Central memory CD4-positive, alpha-beta T cell (primary cell): Measurements from ENCODE around the gene LCNL1.
"Not testable (repeated sequence)": the region's sequence is repeated elsewhere in the genome, so short reads cannot be mapped to it uniquely, and the experiment has no call there.

Experiments
- DNase-seq: peaks from one replicate; pipeline ENCODE4 v3.0.0; 2022

Gene LCNL1

DNA sequence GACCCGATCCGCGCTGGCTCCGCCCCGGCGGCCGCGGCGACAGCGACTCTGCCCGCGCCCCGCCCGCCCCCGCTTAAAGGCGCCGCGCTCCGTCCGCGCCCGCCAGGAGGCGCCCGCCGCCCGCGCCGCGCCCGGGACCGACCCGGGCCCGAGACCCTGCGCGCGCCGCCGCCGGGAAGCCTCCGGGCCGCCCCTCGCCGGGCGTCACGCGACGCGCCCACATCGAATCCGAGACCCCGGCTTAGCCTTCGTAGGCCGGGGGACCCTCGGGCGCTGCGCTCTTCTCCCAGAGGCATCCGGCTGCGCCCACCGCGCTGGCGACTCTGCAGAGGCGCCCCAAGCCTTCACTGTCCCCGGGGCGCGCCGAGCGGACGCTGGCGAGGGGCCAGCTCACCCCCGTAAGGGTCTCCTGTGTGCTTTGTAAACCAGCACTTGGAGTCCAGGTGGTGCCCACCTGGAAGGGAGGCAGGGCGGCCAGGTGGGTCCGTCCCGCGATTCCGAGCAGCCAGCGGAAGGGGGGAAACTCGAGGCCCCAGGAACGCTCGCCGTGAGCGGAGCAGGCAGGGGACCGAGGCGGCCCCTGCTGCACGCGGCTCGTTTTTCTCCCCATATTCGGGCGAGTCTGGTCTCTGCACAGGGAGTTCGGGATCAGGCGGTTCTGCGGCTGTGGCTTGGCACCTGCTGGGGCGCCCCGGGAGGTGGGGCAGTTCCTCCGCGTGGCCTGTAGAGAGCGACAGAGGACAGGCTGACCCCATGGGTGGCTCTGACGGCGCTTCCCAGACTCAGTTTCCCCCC, 45.7 kb downstream of the LCNL1 start:
- peak; percentile 64 for DNase-seq

DNA sequence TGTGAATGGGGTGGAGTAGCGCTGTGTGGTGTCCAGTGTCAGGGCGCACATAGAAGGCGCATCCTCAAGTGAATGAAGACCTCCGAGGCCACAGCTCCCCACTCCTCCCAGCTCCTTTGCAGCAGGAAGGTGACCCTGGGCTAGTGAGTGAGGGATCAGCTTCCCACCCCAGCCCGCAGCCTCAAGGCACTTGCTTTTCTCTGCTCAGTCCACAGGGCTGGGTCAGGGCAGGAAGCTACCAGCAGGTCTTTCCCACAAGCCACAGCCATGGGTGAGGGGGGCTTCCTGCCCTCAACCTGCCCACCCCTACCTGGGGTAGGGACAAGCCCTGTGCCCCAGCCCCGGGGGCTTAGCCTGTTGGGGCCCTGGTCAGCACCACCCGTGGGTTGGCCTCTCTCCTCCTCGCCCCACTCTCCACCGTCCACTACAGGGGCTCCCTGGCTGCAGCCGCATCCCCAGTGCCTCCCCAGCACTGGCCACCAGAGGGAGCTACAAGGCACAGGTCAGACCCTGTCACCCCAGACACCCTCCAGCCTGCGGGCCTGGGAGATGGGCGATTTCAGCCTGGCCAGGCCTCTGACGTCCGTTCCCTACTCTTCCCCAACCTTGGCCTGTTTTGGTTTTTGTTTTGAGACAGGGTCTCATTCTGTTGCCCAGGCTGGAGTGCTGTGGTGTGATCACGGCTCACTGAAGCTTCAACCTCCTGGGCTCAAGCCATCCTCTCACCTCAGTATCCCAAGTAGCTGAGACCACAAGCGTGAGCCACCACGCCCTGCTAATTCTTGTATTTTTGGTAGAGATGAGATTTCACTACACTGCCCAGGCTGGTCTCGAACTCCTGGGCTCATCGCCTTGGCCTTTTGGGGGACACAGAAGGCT, 46.5 kb downstream of the LCNL1 start:
- peak; percentile 56 for DNase-seq

- DNase-seq, result no peak
Observed at GRCh38 chr9:137030006-137030405, 47.2 kb downstream of the LCNL1 start.

DNA sequence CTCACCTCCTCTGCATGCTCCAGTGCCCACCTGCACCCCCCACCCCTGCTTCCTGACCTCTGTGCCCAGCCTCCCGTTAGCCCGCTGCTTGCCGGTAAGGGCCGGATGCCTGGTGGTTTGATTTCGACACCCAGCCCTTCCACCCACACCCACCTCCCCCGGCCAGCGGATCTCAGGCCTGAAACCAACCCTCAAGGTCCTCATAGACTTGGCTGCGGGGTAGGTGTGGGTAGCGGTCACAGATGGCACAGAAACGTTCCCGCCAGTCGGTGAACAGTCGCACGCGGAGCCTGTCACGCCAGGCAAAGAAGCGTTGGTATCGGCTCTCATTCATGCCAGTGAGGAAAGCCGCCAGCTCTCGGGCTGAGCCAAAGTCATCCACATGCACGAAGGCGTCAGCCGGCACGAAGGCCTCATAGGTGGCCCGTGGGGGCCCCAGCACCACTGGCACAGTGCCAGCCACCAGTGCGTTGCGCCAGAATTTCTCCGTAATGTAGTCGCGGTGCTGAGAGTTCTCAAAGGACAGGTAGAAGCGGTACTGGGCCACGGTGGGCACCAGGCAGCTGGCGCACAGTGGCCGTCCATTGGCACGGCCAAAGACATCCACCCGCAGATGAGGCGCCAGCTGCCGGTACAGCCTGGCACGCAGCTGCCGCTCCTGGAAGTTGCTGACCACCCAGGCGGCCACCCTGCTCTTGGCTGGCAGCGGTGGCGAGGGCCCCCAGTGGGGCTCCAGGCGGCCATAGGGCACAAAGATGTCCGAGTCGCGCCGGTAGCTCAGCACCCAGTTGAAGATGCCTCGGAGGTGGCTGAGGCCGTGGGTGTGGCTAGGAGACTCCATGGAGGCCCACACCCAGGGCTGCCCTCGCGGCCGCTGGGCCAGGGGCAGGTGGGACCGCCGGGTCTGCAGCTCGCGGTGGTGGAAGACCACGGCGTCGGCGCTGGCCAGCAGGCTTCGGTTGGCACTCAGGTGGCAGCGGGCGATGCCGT, 48.0 kb downstream of the LCNL1 start:
- DNase-seq, result no peak

GRCh38 chr9:137031904-137032640, 49.3 kb downstream of the LCNL1 start, which contains the start of gene FUT7:
Gene FUT7, minus strand, starts transcription at chr9:137032088. Its CDS starts 97 bp downstream, at chr9:137031991.
- DNase-seq, result peak; percentile 35

DNA sequence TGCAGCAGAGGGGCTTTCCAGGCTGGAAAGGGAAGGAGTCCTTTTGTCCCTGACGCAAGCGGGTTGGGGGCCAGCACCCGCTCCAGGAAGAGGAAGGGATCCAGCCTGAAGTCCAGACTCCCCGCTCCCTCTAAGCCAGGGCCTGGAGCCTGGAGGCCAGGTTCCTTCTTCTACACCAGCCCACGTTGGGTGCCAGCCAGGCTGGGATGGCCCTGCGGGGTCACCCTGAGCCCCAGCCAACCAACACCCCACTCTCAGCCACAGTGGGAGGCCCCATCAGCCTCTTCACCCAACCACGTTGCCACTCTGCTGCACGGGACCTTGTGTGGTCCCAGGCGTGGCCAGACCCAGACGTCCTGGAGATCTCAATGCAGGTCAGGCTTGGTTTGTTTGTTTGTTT, 50.1 kb downstream of the LCNL1 start:
- peak; percentile 35 for DNase-seq

DNA sequence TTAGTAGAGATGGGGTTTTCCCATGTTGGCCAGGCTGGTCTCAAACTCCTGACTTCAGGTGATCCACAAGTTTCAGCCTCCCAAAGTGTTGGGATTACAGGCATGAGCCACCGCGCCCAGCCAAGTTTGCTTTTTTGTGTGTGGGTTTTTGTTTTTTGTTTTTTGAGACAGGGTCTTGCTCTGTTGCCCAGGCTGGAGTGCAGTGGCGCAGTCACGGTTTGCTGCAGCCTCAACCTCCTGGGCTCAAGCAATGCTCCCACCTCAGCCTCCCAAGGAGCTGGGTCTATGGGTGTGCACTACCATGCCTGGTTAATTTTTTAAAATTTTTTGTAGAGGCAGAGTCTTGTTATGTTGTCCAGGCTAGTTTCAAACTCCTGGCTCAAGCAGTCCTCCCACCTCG, 50.7 kb downstream of the LCNL1 start:
- not testable (repeated sequence) for DNase-seq

DNA sequence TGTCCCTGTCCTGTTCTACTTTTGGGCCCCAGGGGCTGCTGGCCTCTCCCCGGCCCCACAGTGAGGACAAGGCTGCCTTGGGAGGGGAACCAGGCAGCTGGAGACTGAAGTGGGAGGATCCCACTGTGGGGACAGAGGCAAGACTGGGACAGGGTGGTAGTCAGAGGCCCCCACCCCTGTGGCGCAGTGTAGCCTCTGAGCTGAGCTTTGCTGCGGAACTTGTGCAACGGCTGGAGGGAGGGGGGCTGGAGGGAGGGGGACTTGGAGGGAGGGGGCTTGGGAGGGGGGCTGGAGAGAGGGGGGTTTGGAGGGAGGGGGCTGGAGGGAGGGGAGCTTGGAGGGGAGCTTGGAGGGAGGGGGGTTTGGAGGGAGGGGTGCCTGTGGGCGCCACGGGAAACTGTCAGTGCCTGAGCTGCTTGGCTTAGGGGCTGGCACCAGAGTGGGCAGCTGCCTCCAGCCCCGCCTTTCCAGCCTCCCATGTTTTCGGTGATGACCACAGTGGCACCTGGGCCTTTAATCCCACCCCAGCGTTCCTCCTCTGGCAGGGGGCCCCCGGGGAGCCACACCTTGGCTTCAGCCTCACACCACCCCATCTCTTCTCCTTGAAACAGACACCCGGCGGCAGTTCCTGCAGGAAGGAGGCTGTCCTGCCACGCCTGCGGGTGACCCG, 51.4 kb downstream of the LCNL1 start:
- no peak for DNase-seq

DNA sequence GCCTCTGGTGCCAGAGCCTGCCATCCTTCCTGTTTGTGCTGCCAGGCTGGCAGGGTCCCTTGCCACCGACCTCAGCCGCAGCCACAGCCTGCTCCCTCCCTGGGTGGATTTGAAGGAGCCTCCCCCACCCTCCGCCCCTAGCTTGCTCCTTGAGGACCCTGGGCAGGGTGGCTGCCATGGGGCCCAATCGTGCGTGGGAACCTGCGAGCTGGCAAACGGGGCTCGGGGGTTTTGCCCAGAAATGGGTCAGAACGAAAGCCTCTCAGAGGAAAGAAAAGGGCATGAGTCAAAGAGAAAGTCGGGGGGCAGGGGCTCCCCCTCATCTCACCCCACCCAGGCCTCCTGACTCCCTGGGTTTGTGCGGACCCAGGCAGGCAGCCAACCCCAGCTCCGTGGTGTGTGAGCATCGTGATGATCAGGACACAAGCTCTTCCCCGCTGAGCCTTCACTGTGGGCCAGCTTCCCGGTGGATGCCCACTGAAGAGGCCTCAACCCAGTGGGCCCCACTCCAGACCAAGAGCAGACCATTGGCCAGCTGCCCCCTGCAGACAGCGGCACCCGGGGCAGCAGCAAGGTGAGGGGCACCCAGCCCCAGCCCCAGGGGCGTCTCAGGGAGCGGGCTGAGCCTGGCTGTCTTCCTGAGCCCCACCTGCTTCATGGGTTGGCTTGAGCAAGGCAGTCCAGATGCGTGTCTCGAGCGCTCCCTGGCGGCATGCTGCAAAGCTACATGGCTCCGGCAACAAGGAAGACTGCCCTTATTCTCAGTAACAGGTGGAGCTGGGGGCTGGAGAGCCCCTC, 52.1 kb downstream of the LCNL1 start:
- DNase-seq, result peak; percentile 81
